ENCODE measurements around the gene GBGT1. TPM values are rescaled to one million over a fixed set of nuclear protein-coding genes. Genes with fewer than 3 reads are reported as not detected.

Gene GBGT1
- total RNA-seq, 1 donor from 2014 or later = 98.4 TPM

GRCh38 chr9:133106511-133107244, 57.0 kb downstream of the GBGT1 start:
- DNase-seq (ENCODE audit: low spot score) = no peak
- Mint-ChIP-seq H3K27ac (ENCODE audit: unreplicated experiment) (no peak overlapping the region), H3K27me3 (ENCODE audit: unreplicated experiment) (no peaks in the 10 kb centered on the region), H3K4me3 (ENCODE audit: unreplicated experiment) (no peak overlapping the region), H3K9me3 (ENCODE audit: unreplicated experiment) (no peaks in the 10 kb centered on the region), H3K36me3 (ENCODE audit: low read depth, unreplicated experiment) (peaks cover 25% of the 10 kb centered on the region), H3K4me1 (ENCODE audit: unreplicated experiment) (no peaks in the 10 kb centered on the region)
- no peak for TF ChIP-seq CTCF (IDR thresholded peaks at IDR 0.05; ENCODE audit: unreplicated experiment)

GRCh38 chr9:133105461-133105770, 58.3 kb downstream of the GBGT1 start:
- Mint-ChIP-seq H3K27me3 (ENCODE audit: unreplicated experiment) (no peaks in the 10 kb centered on the region), H3K36me3 (ENCODE audit: low read depth, unreplicated experiment) (peaks cover 32% of the 10 kb centered on the region), H3K4me3 (ENCODE audit: unreplicated experiment) (no peak overlapping the region), H3K9me3 (ENCODE audit: unreplicated experiment) (no peaks in the 10 kb centered on the region), H3K4me1 (ENCODE audit: unreplicated experiment) (no peaks in the 10 kb centered on the region), H3K27ac (ENCODE audit: unreplicated experiment) (no peak overlapping the region)
- TF ChIP-seq CTCF (IDR thresholded peaks at IDR 0.05; ENCODE audit: unreplicated experiment) = no peak
- DNase-seq (ENCODE audit: low spot score) = no peak

GRCh38 chr9:133104718-133105460, 58.8 kb downstream of the GBGT1 start:
- no peak for TF ChIP-seq CTCF (IDR thresholded peaks at IDR 0.05; ENCODE audit: unreplicated experiment)
- Mint-ChIP-seq H3K4me1 (ENCODE audit: unreplicated experiment) (no peaks in the 10 kb centered on the region), H3K9me3 (ENCODE audit: unreplicated experiment) (no peaks in the 10 kb centered on the region), H3K27ac (ENCODE audit: unreplicated experiment) (peak overlapping the region; percentile 24), H3K36me3 (ENCODE audit: low read depth, unreplicated experiment) (peaks cover 32% of the 10 kb centered on the region), H3K4me3 (ENCODE audit: unreplicated experiment) (no peak overlapping the region), H3K27me3 (ENCODE audit: unreplicated experiment) (no peaks in the 10 kb centered on the region)
- no peak for DNase-seq (ENCODE audit: low spot score)

GRCh38 chr9:133103987-133104505, 59.7 kb downstream of the GBGT1 start:
- H3K4me1 Mint-ChIP-seq (ENCODE audit: unreplicated experiment) = no peaks in the 10 kb centered on the region
- H3K9me3 Mint-ChIP-seq (ENCODE audit: unreplicated experiment) = no peaks in the 10 kb centered on the region
- H3K36me3 Mint-ChIP-seq (ENCODE audit: low read depth, unreplicated experiment) = peaks cover 35% of the 10 kb centered on the region
- peaks cover 3% of the 10 kb centered on the region for H3K27me3 Mint-ChIP-seq (ENCODE audit: unreplicated experiment)
- H3K4me3 Mint-ChIP-seq (ENCODE audit: unreplicated experiment) = no peak overlapping the region
- no peak for DNase-seq (ENCODE audit: low spot score)
- no peak for TF ChIP-seq CTCF (IDR thresholded peaks at IDR 0.05; ENCODE audit: unreplicated experiment)
- H3K27ac Mint-ChIP-seq (ENCODE audit: unreplicated experiment) = no peak overlapping the region

Data from endothelial cell (in vitro differentiated cells).